Prostate gland (tissue), 2 donors: ENCODE results near the gene BICD1.

Experiments used
- POLR2A ChIP-seq: fragments of 450-650 bp; IDR thresholded peaks from one replicate; pipeline ENCODE4 v1.6.1; 2016; ENCODE audit warnings: antibody characterized with exemption, mild to moderate bottlenecking
- POLR2AphosphoS5 ChIP-seq: sonication (generic); formaldehyde crosslinking; IDR thresholded peaks from one replicate; pipeline ENCODE4 v1.6.1; 2017; ENCODE audit warnings: antibody characterized with exemption
- TF ChIP-seq, protein P1 (sequence below), 4 experiments: fragments of 200-600 bp in 2 of 4; fragments of 450-650 bp in 2 of 4; sonication (generic) in 2 of 4; IDR thresholded peaks; 1 replicate in 3 of 4; 2 replicates in 1 of 4; pipeline ENCODE4 v1.5.1; 2016 to 2019; ENCODE audit warnings: antibody characterized with exemption in 4 of 4, mild to moderate bottlenecking in 2 of 4, moderate library complexity in 2 of 4

- no peak for TF ChIP-seq POLR2A
- TF ChIP-seq, protein P1, sequence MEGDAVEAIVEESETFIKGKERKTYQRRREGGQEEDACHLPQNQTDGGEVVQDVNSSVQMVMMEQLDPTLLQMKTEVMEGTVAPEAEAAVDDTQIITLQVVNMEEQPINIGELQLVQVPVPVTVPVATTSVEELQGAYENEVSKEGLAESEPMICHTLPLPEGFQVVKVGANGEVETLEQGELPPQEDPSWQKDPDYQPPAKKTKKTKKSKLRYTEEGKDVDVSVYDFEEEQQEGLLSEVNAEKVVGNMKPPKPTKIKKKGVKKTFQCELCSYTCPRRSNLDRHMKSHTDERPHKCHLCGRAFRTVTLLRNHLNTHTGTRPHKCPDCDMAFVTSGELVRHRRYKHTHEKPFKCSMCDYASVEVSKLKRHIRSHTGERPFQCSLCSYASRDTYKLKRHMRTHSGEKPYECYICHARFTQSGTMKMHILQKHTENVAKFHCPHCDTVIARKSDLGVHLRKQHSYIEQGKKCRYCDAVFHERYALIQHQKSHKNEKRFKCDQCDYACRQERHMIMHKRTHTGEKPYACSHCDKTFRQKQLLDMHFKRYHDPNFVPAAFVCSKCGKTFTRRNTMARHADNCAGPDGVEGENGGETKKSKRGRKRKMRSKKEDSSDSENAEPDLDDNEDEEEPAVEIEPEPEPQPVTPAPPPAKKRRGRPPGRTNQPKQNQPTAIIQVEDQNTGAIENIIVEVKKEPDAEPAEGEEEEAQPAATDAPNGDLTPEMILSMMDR (IDR thresholded peaks at IDR 0.05), result no peak
- no peak for TF ChIP-seq POLR2AphosphoS5
These were observed 42.9 kb upstream of the BICD1 start for GRCh38 chr12:32063796-32064195.
